ENCODE data around the gene PSMB7. TPM values are rescaled to one million over a fixed set of nuclear protein-coding genes. Genes with fewer than 3 reads are reported as not detected.

PSMB7 gene
- polyA plus RNA-seq, 1 experiment, result 396 TPM

- H3K9me3 ChIP-seq (ENCODE audit: control insufficient read depth, insufficient read depth, low read length), result no peaks in the 10 kb centered on the region
- no peak for DNase-seq (ENCODE audit: low read depth, low spot score)
- ChIA-PET POLR2A (no interaction called here), CTCF (interaction anchor here (1.4 kb wide), 1 partner anchor 49 kb away, joined by 6 read pairs; no protein-coding TSS in a partner anchor)
- no peaks in the 10 kb centered on the region for H3K27me3 ChIP-seq (ENCODE audit: control insufficient read depth, insufficient read depth, low read length)
- H3K27ac ChIP-seq (ENCODE audit: low read depth, low read length), result no peak overlapping the region
- no peak for TF ChIP-seq CTCF (IDR thresholded peaks at IDR 0.05; ENCODE audit: low read depth, low read length)
- no peak overlapping the region for H3K4me3 ChIP-seq (ENCODE audit: low read depth, low read length)
These were observed 54.1 kb downstream of the PSMB7 start for GRCh38 chr9:124361128-124361527.

- POLR2A ChIA-PET, result no interaction called here
- Histone ChIP-seq H3K27me3 (ENCODE audit: control insufficient read depth, insufficient read depth, low read length) (no peaks in the 10 kb centered on the region), H3K4me3 (ENCODE audit: low read depth, low read length) (no peak overlapping the region), H3K9me3 (ENCODE audit: control insufficient read depth, insufficient read depth, low read length) (no peaks in the 10 kb centered on the region), H3K27ac (ENCODE audit: low read depth, low read length) (no peak overlapping the region)
- no peak for TF ChIP-seq CTCF (IDR thresholded peaks at IDR 0.05; ENCODE audit: low read depth, low read length)
- no peak for DNase-seq (ENCODE audit: low read depth, low spot score)
- CTCF ChIA-PET, result interaction anchor here (0.6 kb wide), 1 partner anchor 10 kb away, joined by 3 read pairs; no protein-coding TSS in a partner anchor
These were observed 55.2 kb downstream of the PSMB7 start for GRCh38 chr9:124359855-124360678.

- no peak for TF ChIP-seq CTCF (IDR thresholded peaks at IDR 0.05; ENCODE audit: low read depth, low read length)
These were observed 55.8 kb downstream of the PSMB7 start for GRCh38 chr9:124359426-124359825.

GRCh38 chr9:124358631-124359030 is 56.6 kb downstream of the PSMB7 start:
- Histone ChIP-seq H3K27ac (ENCODE audit: low read depth, low read length) (no peak overlapping the region), H3K4me3 (ENCODE audit: low read depth, low read length) (no peak overlapping the region), H3K27me3 (ENCODE audit: control insufficient read depth, insufficient read depth, low read length) (no peaks in the 10 kb centered on the region), H3K9me3 (ENCODE audit: control insufficient read depth, insufficient read depth, low read length) (no peaks in the 10 kb centered on the region)
- no peak for DNase-seq (ENCODE audit: low read depth, low spot score)
- ChIA-PET CTCF (interaction anchor here (1.0 kb wide), 1 partner anchor 10 kb away, joined by 3 read pairs; no protein-coding TSS in a partner anchor), POLR2A (no interaction called here)
- no peak for TF ChIP-seq CTCF (IDR thresholded peaks at IDR 0.05; ENCODE audit: low read depth, low read length)

More at GRCh38 chr9:124359426-124359825, 55.8 kb downstream of the PSMB7 start:
- Histone ChIP-seq H3K27me3 (ENCODE audit: control insufficient read depth, insufficient read depth, low read length) (no peaks in the 10 kb centered on the region), H3K4me3 (ENCODE audit: low read depth, low read length) (no peak overlapping the region), H3K9me3 (ENCODE audit: control insufficient read depth, insufficient read depth, low read length) (no peaks in the 10 kb centered on the region), H3K27ac (ENCODE audit: low read depth, low read length) (no peak overlapping the region)
- ChIA-PET CTCF (no interaction called here), POLR2A (no interaction called here)
- no peak for DNase-seq (ENCODE audit: low read depth, low spot score)

GRCh38 chr9:124357721-124358361 is 57.4 kb downstream of the PSMB7 start:
- Histone ChIP-seq H3K9me3 (ENCODE audit: control insufficient read depth, insufficient read depth, low read length) (no peaks in the 10 kb centered on the region), H3K4me3 (ENCODE audit: low read depth, low read length) (no peak overlapping the region), H3K27ac (ENCODE audit: low read depth, low read length) (peak overlapping the region; percentile 21), H3K27me3 (ENCODE audit: control insufficient read depth, insufficient read depth, low read length) (no peaks in the 10 kb centered on the region)
- ChIA-PET CTCF (interaction anchor here (0.6 to 1.4 kb wide), 3 partner anchors 11 to 235 kb away, joined by 3 read pairs; no protein-coding TSS in a partner anchor), POLR2A (no interaction called here)
- peak; percentile 19; the same call in 1 of the 2 replicates for TF ChIP-seq CTCF (IDR thresholded peaks at IDR 0.05; ENCODE audit: low read depth, low read length)
- no peak for DNase-seq (ENCODE audit: low read depth, low spot score)

Measured in AG04450 (cell line).